ENCODE results near the gene NUAK2. TPM values are rescaled to one million over a fixed set of nuclear protein-coding genes. Genes with fewer than 3 reads are reported as not detected.

Gene NUAK2
- total and polyA plus RNA-seq, 2 donors from 2014 or later: 15.1 to 19.4 TPM

DNA sequence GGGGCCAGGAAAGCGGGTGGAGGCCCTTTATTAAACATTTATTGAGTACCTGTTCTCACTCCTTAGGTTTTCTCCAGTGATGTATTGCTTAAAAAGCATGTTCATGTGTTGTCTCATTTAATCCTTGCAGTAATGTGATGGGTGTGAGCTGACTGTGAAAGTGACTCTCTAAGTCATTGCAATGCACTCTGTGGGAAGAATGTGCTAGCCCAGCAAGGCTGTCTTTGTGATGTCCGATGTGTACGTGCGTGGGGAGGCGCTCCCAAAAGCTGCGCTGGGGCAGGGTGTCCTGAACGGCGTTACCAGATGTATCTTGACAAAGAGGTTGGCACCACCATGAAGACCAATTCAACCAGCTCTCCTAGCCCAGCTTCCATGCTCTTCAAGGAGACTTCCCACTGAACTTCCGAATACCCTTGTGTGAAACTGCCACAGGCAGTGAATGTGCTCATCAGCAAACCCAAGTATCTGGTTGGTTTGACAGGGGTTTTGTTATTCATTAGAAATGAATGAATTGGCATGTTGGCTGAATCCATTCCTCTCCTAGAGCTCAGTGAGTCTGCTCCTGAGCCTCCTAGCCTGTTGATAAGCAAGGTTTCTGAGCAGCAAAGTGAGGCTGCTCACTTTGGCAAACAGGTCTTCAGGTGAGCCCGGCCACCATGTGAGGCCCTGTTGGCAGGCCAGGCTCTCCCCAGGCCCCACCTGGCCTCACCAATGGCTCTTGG, 28.0 kb downstream of the NUAK2 start:
- H3K27ac ChIP-seq (ENCODE audit: low read depth in 2 of 2, low read length in 2 of 2): peak overlapping the region; percentile 87 to 94

DNA sequence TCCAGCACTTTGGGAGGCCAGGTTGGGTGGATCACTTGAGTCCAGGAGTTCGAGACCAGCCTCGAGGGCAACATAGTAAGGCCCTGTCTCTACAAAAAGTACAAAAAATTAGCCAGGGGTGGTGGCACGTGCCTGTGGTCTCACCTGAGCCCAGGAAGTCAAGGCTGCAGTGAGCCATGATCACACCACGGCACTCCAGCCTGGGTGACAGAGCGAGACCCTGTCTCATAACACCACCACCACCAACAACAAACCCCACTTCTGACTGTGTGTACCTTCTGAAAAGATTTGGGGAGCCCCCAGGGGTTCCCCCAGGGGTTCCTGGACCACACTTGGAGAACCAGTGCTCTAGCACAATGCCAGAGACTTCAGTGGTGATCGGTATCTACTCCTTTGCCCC, 29.9 kb downstream of the NUAK2 start:
- Histone ChIP-seq H3K4me1 (ENCODE audit: control insufficient read depth in 2 of 3, insufficient read depth in 2 of 3, low read depth in 1 of 3, low read length in 3 of 3) (peaks cover 0 to 36% (median 30%) of the 10 kb centered on the region in 3 donors), H3K4me3 (ENCODE audit: low read length in 3 of 3) (no peak overlapping the region), H3K27ac (ENCODE audit: low read depth in 2 of 2, low read length in 2 of 2) (no peak overlapping the region), H3K9ac (ENCODE audit: low read length in 3 of 3) (no peak overlapping the region), H3K9me3 (ENCODE audit: control insufficient read depth in 2 of 3, insufficient read depth in 1 of 3, low read length in 3 of 3) (no peaks in the 10 kb centered on the region), H3K27me3 (ENCODE audit: control insufficient read depth, insufficient read depth, low read length) (no peaks in the 10 kb centered on the region), H3K36me3 (ENCODE audit: control insufficient read depth in 2 of 3, insufficient read depth in 3 of 3, low read length in 3 of 3) (no peaks in the 10 kb centered on the region)
- FAIRE-seq (no peak), DNase-seq (no peak)
- intact Hi-C loops (cut with DNase I): no loop called here
- TF ChIP-seq, protein P1, sequence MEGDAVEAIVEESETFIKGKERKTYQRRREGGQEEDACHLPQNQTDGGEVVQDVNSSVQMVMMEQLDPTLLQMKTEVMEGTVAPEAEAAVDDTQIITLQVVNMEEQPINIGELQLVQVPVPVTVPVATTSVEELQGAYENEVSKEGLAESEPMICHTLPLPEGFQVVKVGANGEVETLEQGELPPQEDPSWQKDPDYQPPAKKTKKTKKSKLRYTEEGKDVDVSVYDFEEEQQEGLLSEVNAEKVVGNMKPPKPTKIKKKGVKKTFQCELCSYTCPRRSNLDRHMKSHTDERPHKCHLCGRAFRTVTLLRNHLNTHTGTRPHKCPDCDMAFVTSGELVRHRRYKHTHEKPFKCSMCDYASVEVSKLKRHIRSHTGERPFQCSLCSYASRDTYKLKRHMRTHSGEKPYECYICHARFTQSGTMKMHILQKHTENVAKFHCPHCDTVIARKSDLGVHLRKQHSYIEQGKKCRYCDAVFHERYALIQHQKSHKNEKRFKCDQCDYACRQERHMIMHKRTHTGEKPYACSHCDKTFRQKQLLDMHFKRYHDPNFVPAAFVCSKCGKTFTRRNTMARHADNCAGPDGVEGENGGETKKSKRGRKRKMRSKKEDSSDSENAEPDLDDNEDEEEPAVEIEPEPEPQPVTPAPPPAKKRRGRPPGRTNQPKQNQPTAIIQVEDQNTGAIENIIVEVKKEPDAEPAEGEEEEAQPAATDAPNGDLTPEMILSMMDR (IDR thresholded peaks at IDR 0.05; ENCODE audit: borderline replicate concordance, extremely low read depth, insufficient read depth): no peak

More for the DNA sequence above, 28.0 kb downstream of the NUAK2 start:
- Histone ChIP-seq H3K27me3 (ENCODE audit: control insufficient read depth, insufficient read depth, low read length) (no peaks in the 10 kb centered on the region), H3K4me1 (ENCODE audit: control insufficient read depth in 2 of 3, insufficient read depth in 2 of 3, low read depth in 1 of 3, low read length in 3 of 3) (peaks cover 0 to 37% (median 25%) of the 10 kb centered on the region in 3 donors), H3K4me3 (ENCODE audit: low read length in 3 of 3) (no peak overlapping the region), H3K9me3 (ENCODE audit: control insufficient read depth in 2 of 3, insufficient read depth in 1 of 3, low read length in 3 of 3) (no peaks in the 10 kb centered on the region), H3K9ac (ENCODE audit: low read length in 3 of 3) (peak overlapping the region in 1 of 3 donors; percentile 13), H3K36me3 (ENCODE audit: control insufficient read depth in 2 of 3, insufficient read depth in 3 of 3, low read length in 3 of 3) (no peaks in the 10 kb centered on the region)
- FAIRE-seq (no peak), DNase-seq (no peak)
- intact Hi-C loops (cut with DNase I): no loop called here
- TF ChIP-seq, protein P1 (IDR thresholded peaks at IDR 0.05; ENCODE audit: borderline replicate concordance, extremely low read depth, insufficient read depth): no peak

DNA sequence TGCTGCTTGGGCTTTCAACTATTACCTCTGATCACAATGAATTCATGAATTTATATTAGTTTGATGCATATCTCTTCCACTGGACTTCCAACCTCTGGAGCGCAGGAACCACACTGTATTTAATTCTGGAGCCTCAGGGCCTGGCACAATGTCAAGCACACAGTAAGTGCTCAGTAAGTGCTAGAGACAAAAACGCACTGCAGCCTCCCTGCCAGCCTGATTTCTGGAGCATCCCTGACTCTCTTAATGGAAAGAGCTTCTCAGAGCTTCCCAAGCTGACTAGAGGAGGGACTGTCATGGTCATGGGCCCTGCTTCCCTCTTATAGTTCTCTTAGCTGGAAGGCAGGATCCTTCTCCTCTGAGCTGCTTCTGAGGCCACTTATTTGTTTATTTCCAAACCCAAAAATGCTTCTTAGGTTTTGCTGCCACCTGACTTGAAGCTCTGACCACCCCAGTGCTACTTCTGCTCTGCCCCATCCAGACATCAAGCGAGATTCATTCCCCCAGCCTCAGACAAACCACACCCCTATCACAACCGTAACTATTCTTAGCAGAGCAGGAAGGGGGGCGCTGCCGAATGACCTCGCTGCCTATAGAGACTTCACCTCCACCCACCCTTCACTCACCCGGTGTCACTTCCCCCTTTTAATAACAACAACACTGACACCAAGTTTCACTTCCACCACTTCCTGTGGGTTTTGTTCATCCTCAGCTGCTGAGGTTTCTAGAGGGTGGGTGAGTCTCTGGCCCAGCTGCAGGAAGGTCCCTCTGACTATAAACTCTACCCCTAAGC, 33.6 kb downstream of the NUAK2 start:
- FAIRE-seq: no peak
- TF ChIP-seq, protein P1 (IDR thresholded peaks at IDR 0.05; ENCODE audit: borderline replicate concordance, extremely low read depth, insufficient read depth): no peak
- Histone ChIP-seq H3K27ac (ENCODE audit: low read depth in 2 of 2, low read length in 2 of 2) (peak overlapping the region in 1 of 2 donors; percentile 65), H3K9ac (ENCODE audit: low read length in 3 of 3) (no peak overlapping the region), H3K4me3 (ENCODE audit: low read length in 3 of 3) (no peak overlapping the region), H3K9me3 (ENCODE audit: control insufficient read depth in 2 of 3, insufficient read depth in 1 of 3, low read length in 3 of 3) (no peaks in the 10 kb centered on the region), H3K4me1 (ENCODE audit: control insufficient read depth in 2 of 3, insufficient read depth in 2 of 3, low read depth in 1 of 3, low read length in 3 of 3) (peaks cover 6 to 37% (median 34%) of the 10 kb centered on the region in 3 donors), H3K27me3 (ENCODE audit: control insufficient read depth, insufficient read depth, low read length) (no peaks in the 10 kb centered on the region), H3K36me3 (ENCODE audit: control insufficient read depth in 2 of 3, insufficient read depth in 3 of 3, low read length in 3 of 3) (no peaks in the 10 kb centered on the region)
- intact Hi-C loops (cut with DNase I): no loop called here
- DNase-seq: peak in 1 of 5 donors; percentile 49
